HepG2 (cell line): ENCODE measurements around the gene KDM4F. TPM values are rescaled to one million over a fixed set of nuclear protein-coding genes. Genes with fewer than 3 reads are reported as not detected.

Source experiments
- ATAC-seq: fragments of 200-7000 bp; cut with Tn5 transposase; 3 replicates; pipeline ENCODE4 v1.9.1; 2020; ENCODE audit warnings: mild to moderate bottlenecking, moderate library complexity
- BruUV-seq: library from RNA; stranded (reverse); fragments of 400-500 nt; replicated peaks from 2 replicates; lab custom pipeline; 2021; lab: Mats Ljungman, UMichigan
- CTCF ChIA-PET: fragments of 300-600 bp; formaldehyde crosslinking; extraction: SDS; loops from one replicate; lab custom pipeline; 2021; ENCODE audit warnings: low total read pairs, inconsistent platforms, low intra/inter-chr PET ratio; lab: Yijun Ruan, JAX
- POLR2A ChIA-PET: fragments of 350-600 bp; sonication (Branson Sonifier 250); formaldehyde crosslinking; loops from one replicate; lab custom pipeline; 2020; ENCODE audit warnings: antibody characterized with exemption, inconsistent platforms; lab: Yijun Ruan, JAX
- DNase-seq: peaks from one replicate; pipeline ENCODE4 v3.0.0-alpha.2; 2015; ENCODE audit warnings: low spot score
- FAIRE-seq: peaks from 3 replicates; lab custom pipeline; 2011; peaks lifted over from hg19 to GRCh38; lab: Jason Lieb, UNC
- H2AFZ ChIP-seq: one replicate; pipeline ENCODE4 v1.6.1; 2011; ENCODE audit warnings: low read length, inconsistent platforms
- H3K27ac ChIP-seq: fragments of 300-600 bp; 3 replicates; pipeline ENCODE4 v1.8.0; 2011; ENCODE audit warnings: mixed run types, mild to moderate bottlenecking, mixed read lengths, low read length, inconsistent platforms; ENCODE audit not compliant: insufficient read depth; ENCODE audit errors: extremely low read length
- H3K27me3 ChIP-seq, 2 experiments: fragments of 200-600 bp in 1 of 2; 2 replicates in 1 of 2; 3 replicates in 1 of 2; pipeline versions ENCODE4 v1.6.0 to v1.8.0; 2011; ENCODE audit warnings: low read length in 2 of 2, mild to moderate bottlenecking in 2 of 2, moderate library complexity in 2 of 2, inconsistent platforms in 1 of 2; ENCODE audit not compliant: insufficient read depth in 2 of 2, control insufficient read depth in 1 of 2
- H3K36me3 ChIP-seq, 2 experiments: fragments of 200-600 bp in 1 of 2; replicated peaks in 1 of 2; 2 replicates in 1 of 2; 3 replicates in 1 of 2; pipeline versions ENCODE4 v1.5.1 to v1.8.0; 2011; ENCODE audit warnings: low read length in 2 of 2, inconsistent platforms in 1 of 2; ENCODE audit not compliant: insufficient read depth in 2 of 2, control insufficient read depth in 1 of 2
- H3K4me1 ChIP-seq: 2 replicates; pipeline ENCODE4 v1.5.1; 2012; ENCODE audit warnings: low read length, inconsistent platforms; ENCODE audit not compliant: insufficient read depth
- H3K4me2 ChIP-seq: 2 replicates; pipeline ENCODE4 v1.6.0; 2011; ENCODE audit warnings: low read depth, low read length, inconsistent platforms
- H3K4me3 ChIP-seq, 3 experiments: fragments of 200-600 bp in 1 of 3; sonication (generic), shearing (Covaris generic) in 1 of 3; replicated peaks in 1 of 3; 2 replicates each; pipeline ENCODE4 v1.5.1; 2011 to 2016; ENCODE audit warnings: low read length in 3 of 3, inconsistent platforms in 2 of 3, low read depth in 2 of 3, mild to moderate bottlenecking in 2 of 3, control low read depth in 1 of 3, mixed read lengths in 1 of 3; ENCODE audit not compliant: insufficient read depth in 1 of 3
- H3K79me2 ChIP-seq: one replicate; pipeline ENCODE4 v1.6.1; 2011; ENCODE audit warnings: low read length, inconsistent platforms; ENCODE audit not compliant: insufficient read depth
- H3K9ac ChIP-seq: 2 replicates; pipeline ENCODE4 v1.6.0; 2011; ENCODE audit warnings: mild to moderate bottlenecking, low read depth, low read length, inconsistent platforms; ENCODE audit not compliant: insufficient read depth
- H3K9me3 ChIP-seq: 2 replicates; pipeline ENCODE4 v1.5.1; 2012; ENCODE audit warnings: mild to moderate bottlenecking, low read length
- H4K20me1 ChIP-seq: 2 replicates; pipeline ENCODE4 v1.6.0; 2011; ENCODE audit warnings: inconsistent platforms, mild to moderate bottlenecking, low read length, moderate library complexity; ENCODE audit not compliant: insufficient read depth
- EEA1 ChIP-seq: sonication (generic); formaldehyde crosslinking; IDR thresholded peaks from 2 replicates; pipeline ENCODE4 v1.5.1; 2020; ENCODE audit warnings: mild to moderate bottlenecking, missing genetic modification reagents, borderline replicate concordance
- JDP2 ChIP-seq: sonication (generic); formaldehyde crosslinking; IDR thresholded peaks from 2 replicates; pipeline ENCODE4 v1.8.1; 2022; ENCODE audit warnings: missing genetic modification reagents, borderline replicate concordance
- KDM2A ChIP-seq: sonication (generic); formaldehyde crosslinking; IDR thresholded peaks from 2 replicates; pipeline ENCODE4 v1.4.0; 2020; ENCODE audit warnings: low read depth, missing genetic modification reagents, borderline replicate concordance
- RBM39 ChIP-seq: fragments of 200-400 bp; formaldehyde crosslinking; IDR thresholded peaks from one replicate; pipeline ENCODE4 v1.6.1; 2018; ENCODE audit warnings: antibody characterized with exemption, mild to moderate bottlenecking, low read depth, low read length; ENCODE audit not compliant: poor library complexity, severe bottlenecking
- RNF2 ChIP-seq: fragments of 450-650 bp; conservative IDR thresholded peaks from 2 replicates; pipeline ENCODE4 v1.6.1; 2016; ENCODE audit warnings: low read depth
- TMF1 ChIP-seq: sonication (generic); formaldehyde crosslinking; IDR thresholded peaks from 2 replicates; pipeline ENCODE4 v1.8.1; 2022; ENCODE audit warnings: low read depth, missing genetic modification reagents
- ZFP82 ChIP-seq: sonication (generic); formaldehyde crosslinking; IDR thresholded peaks from 2 replicates; pipeline ENCODE4 v1.5.1; 2020; ENCODE audit warnings: mild to moderate bottlenecking, missing genetic modification reagents, borderline replicate concordance
- WGBS: methylation state at CpG from one replicate; pipeline ENCODE4 v1.1.6; 2017; ENCODE audit warnings: low lambda C conversion rate; 5-methylcytosine and 5-hydroxymethylcytosine counted together
- in situ Hi-C: cut with HindIII; loops from 2 replicates; pipeline ENCODE4 v1.10.0; 2017; ENCODE audit warnings: low pct_unique_long_range_greater_than_20kb; ENCODE audit not compliant: extremely low pct_ligation_motif_present
- intact Hi-C: fragments of 100-400 bp; cut with micrococcal nuclease; formaldehyde crosslinking; loops from one replicate; pipeline ENCODE4 v1.10.0; 2022; ENCODE audit not compliant: unreplicated experiment
- polyA plus RNA-seq, 8 experiments: library from polyadenylated mRNA; depleted of rRNA in 3 of 8; stranded (reverse) in 7 of 8; unstranded in 1 of 8; fragments of >200 nt; fragmentation: Illumina TruSeq in 4 of 8; extraction: Trizol in 4 of 8; gene quantifications; 2 replicates each; pipeline versions ENCODE4 v1.2.1 to v1.2.3, GENCODE V29; 2011 to 2016; ENCODE audit warnings: low read depth in 4 of 8, missing spikeins in 1 of 8, mixed read lengths in 1 of 8; ENCODE audit not compliant: insufficient read depth in 1 of 8
- total RNA-seq, 5 experiments: library from RNA; depleted of rRNA; stranded (reverse); fragments of >200 nt; fragmentation: Illumina TruSeq; extraction: Trizol; gene quantifications; 2 replicates each; pipeline ENCODE4 v1.2.3, GENCODE V29; 2016; ENCODE audit warnings: low read depth in 1 of 5

The KDM4F gene
- total and polyA plus RNA-seq, 2 of the 13 experiments (the other 11 are each of a cell fraction or from before 2014, with no cell fraction given): not detected

DNA sequence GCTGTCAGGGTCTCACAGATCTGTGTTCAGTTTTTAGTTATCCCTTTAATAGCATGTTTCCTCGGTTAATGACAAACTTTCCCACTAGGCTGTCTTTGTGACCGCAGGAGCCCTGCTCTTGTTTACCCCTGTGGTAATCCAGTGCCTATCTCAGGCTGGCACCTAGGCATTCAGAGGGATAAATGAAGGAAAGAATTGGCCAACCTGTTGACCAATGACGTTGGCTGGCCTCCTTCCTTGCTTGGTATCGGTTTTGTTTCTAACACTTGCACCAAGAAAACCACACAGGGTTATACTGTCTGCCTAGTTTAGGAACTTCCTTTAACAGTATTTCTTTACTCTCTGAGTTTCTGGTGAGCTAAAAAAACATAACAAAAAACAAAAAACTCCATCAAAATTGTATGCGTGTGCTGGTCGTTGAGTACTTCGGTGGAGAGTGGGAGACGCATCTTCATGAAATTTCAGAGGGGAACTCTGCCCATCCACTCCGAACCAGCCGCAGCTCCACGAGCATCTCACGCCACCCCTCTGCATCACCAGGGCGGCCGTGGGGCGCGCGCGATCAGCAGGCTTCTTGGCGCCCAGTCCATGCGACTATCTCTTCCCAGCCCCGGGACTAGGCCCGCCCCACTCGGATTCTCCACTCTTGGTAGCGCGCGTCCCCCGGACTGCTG lies 39.9 kb downstream of the KDM4F start:
- POLR2A ChIA-PET: interaction anchor here (1.6 to 3.6 kb wide), 3 partner anchors 22 to 701 kb away, joined by 5 to 48 read pairs (median 9); partner anchors contain the start of genes CEP57, CWC15, FAM76B and KDM4D
- Histone ChIP-seq H3K9ac (peak overlapping the region; percentile 19; the same call in 1 of the 2 replicates), H4K20me1 (no peaks in the 10 kb centered on the region), H3K4me3 (peak overlapping the region; percentile 84 to 86 (median 85)), H3K36me3 (no peaks in the 10 kb centered on the region), H3K27me3 (0 out of 5 replicates have a peak, but pooled peaks cover 1 to 2% of the 10 kb centered on the region in 2 experiments), H3K9me3 (no peaks in the 10 kb centered on the region), H3K4me2 (peak overlapping the region; percentile 92), H3K27ac (no peak overlapping the region), H3K4me1 (peaks cover 44% of the 10 kb centered on the region)
- intact Hi-C loops (loop anchor here (1.0 kb wide), 1 partner anchor 20 kb away; no protein-coding TSS in a partner anchor), in situ Hi-C loops (loop anchor here (25.0 kb wide), 1 partner anchor 148 kb away; the partner anchor contains the start of gene SESN3)
- no peak for DNase-seq
- ATAC-seq: no peak
- no TSS peak for BruUV-seq
- TF ChIP-seq ZFP82 (CRISPR knock-in tag) (no peak), EEA1 (CRISPR knock-in tag) (no peak), JDP2 (no peak), TMF1 (CRISPR knock-in tag) (0 out of 2 replicates have a peak, but pooled peaks have one; percentile 34), RNF2 (no peak), RBM39 (peak; percentile 9), KDM2A (CRISPR knock-in tag) (0 out of 2 replicates have a peak, but pooled peaks have one; percentile 8)
- TF ChIP-seq, all 625 proteins: peak for 3
- CTCF ChIA-PET: no interaction called here
- Histone ChIP-seq H2AFZ (peak overlapping the region; percentile 8), H3K79me2 (no peaks in the 10 kb centered on the region)
- 43% methylated on average over 14 of the region's 27 CpGs for WGBS
- peak; percentile 21 for FAIRE-seq
